Glutamatergic neuron (in vitro differentiated cells): ENCODE data around the gene CBFA2T3. TPM values are rescaled to one million over a fixed set of nuclear protein-coding genes. Genes with fewer than 3 reads are reported as not detected.

Source experiments
- DNase-seq: peaks from one replicate; pipeline ENCODE4 v3.0.0; 2022
- H3K27ac Mint-ChIP-seq: one replicate; pipeline ENCODE4 v1.8.0; 2020; ENCODE audit warnings: mild to moderate bottlenecking, mixed read lengths, inconsistent platforms; ENCODE audit not compliant: unreplicated experiment
- H3K27me3 Mint-ChIP-seq: one replicate; pipeline ENCODE4 v1.8.0; 2020; ENCODE audit warnings: mild to moderate bottlenecking, moderate library complexity, mixed read lengths, inconsistent platforms; ENCODE audit not compliant: unreplicated experiment
- H3K36me3 Mint-ChIP-seq: one replicate; pipeline ENCODE4 v1.8.0; 2020; ENCODE audit warnings: mild to moderate bottlenecking, mixed read lengths, inconsistent platforms; ENCODE audit not compliant: unreplicated experiment
- H3K4me1 Mint-ChIP-seq: one replicate; pipeline ENCODE4 v1.8.0; 2020; ENCODE audit warnings: mild to moderate bottlenecking, low read depth, mixed read lengths, inconsistent platforms; ENCODE audit not compliant: unreplicated experiment
- H3K4me3 Mint-ChIP-seq: one replicate; pipeline ENCODE4 v1.8.0; 2020; ENCODE audit warnings: mild to moderate bottlenecking, mixed read lengths, inconsistent platforms; ENCODE audit not compliant: unreplicated experiment
- H3K9me3 Mint-ChIP-seq: one replicate; pipeline ENCODE4 v1.8.0; 2020; ENCODE audit warnings: mild to moderate bottlenecking, moderate library complexity, mixed read lengths, inconsistent platforms; ENCODE audit not compliant: unreplicated experiment
- CTCF ChIP-seq: fragments of 200-600 bp; sonication (generic); IDR thresholded peaks from one replicate; pipeline ENCODE4 v1.5.0; 2021; ENCODE audit not compliant: partially characterized antibody, unreplicated experiment
- total RNA-seq: library from RNA; stranded (reverse); fragmentation: NEBNext Ultra II Directional; extraction: Animal tissue kit (Norgen Biotek cat#: 25700); gene quantifications from one replicate; pipeline ENCODE4 v1.2.1, GENCODE V29; 2021; ENCODE audit not compliant: unreplicated experiment

CBFA2T3 gene
- total RNA-seq, 1 donor from 2014 or later = 126 TPM

- Mint-ChIP-seq H3K4me3 (no peak overlapping the region), H3K9me3 (peaks cover 3% of the 10 kb centered on the region), H3K27me3 (peaks cover 5% of the 10 kb centered on the region), H3K4me1 (peaks cover 7% of the 10 kb centered on the region), H3K36me3 (no peaks in the 10 kb centered on the region), H3K27ac (no peak overlapping the region)
- DNase-seq = no peak
- no peak for TF ChIP-seq CTCF
These were observed 1.0 kb upstream of the CBFA2T3 start for GRCh38 chr16:88977812-88978607.

- Mint-ChIP-seq H3K27ac (no peak overlapping the region), H3K27me3 (peaks cover 5% of the 10 kb centered on the region), H3K4me1 (peaks cover 9% of the 10 kb centered on the region)
These were observed 515 bp downstream of the CBFA2T3 start for GRCh38 chr16:88976366-88977017.

GRCh38 chr16:88975511-88976061 lies 1.4 kb downstream of the CBFA2T3 start:
- no peak for DNase-seq
- Mint-ChIP-seq H3K27me3 (peaks cover 7% of the 10 kb centered on the region), H3K4me1 (peaks cover 11% of the 10 kb centered on the region), H3K27ac (no peak overlapping the region), H3K9me3 (peaks cover 3% of the 10 kb centered on the region), H3K4me3 (no peak overlapping the region), H3K36me3 (no peaks in the 10 kb centered on the region)
- no peak for TF ChIP-seq CTCF

More at GRCh38 chr16:88976366-88977017, 515 bp downstream of the CBFA2T3 start:
- Mint-ChIP-seq H3K4me3 (no peak overlapping the region), H3K9me3 (peaks cover 3% of the 10 kb centered on the region), H3K36me3 (no peaks in the 10 kb centered on the region)
- TF ChIP-seq CTCF = no peak
- no peak for DNase-seq

- DNase-seq = no peak
- H3K27ac Mint-ChIP-seq = no peak overlapping the region
These were observed 2.1 kb downstream of the CBFA2T3 start for GRCh38 chr16:88974916-88975215.

More at GRCh38 chr16:88974916-88975215, 2.1 kb downstream of the CBFA2T3 start:
- Mint-ChIP-seq H3K4me1 (peaks cover 14% of the 10 kb centered on the region), H3K9me3 (peaks cover 3% of the 10 kb centered on the region), H3K36me3 (no peaks in the 10 kb centered on the region), H3K4me3 (no peak overlapping the region), H3K27me3 (peaks cover 11% of the 10 kb centered on the region)
- TF ChIP-seq CTCF = no peak
